Measurements from ENCODE around the gene ANP32B. TPM values are rescaled to one million over a fixed set of nuclear protein-coding genes. Genes with fewer than 3 reads are reported as not detected.

ANP32B gene
- polyA plus RNA-seq, 1 of the 3 experiments (the other 2 are of a cell fraction), result 28.4 TPM

DNA sequence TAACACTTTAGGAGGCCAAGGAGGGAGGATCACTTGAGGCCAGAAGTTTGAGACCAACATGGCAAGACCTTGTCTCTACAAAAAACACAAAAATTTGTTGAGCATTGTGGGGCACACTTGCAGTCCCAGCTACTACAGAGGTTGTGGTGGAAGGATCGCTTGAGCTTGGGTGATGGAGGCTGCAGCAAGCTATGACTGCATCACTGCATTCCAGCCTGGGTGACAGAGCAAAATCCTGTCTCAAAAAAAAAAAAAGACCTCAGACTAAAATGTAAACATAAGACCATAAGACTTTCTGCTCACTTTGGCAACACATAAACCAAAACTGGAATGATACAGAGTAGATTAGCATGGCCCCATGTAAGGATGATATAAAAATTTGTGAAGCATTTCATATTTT is 48.8 kb downstream of the ANP32B start:
- no peak for DNase-seq
- ChIA-PET CTCF (interaction anchor here (3.2 to 9.5 kb wide), 2 partner anchors 11 to 109 kb away, joined by 44 to 96 read pairs; partner anchors contain the start of gene TRMO), POLR2A (no interaction called here)
- H3K79me2 ChIP-seq (ENCODE audit: insufficient read depth), result no peaks in the 10 kb centered on the region
- no peaks in the 10 kb centered on the region for H3K36me3 ChIP-seq (replicated peaks in 1 of 2; ENCODE audit: control insufficient read depth in 1 of 2, insufficient read depth in 2 of 2, low read length in 1 of 2)
- no peak overlapping the region for H3K4me2 ChIP-seq
- peaks cover 7% of the 10 kb centered on the region for H3F3A ChIP-seq (replicated peaks; ENCODE audit: insufficient read depth)
- H3K9me3 ChIP-seq, result no peaks in the 10 kb centered on the region
- H2AFZ ChIP-seq (ENCODE audit: low read depth), result no peak overlapping the region
- no peak overlapping the region for H3K4me3 ChIP-seq (ENCODE audit: low read depth in 2 of 2, low read length in 1 of 2)
- TF ChIP-seq JUND (IDR thresholded peaks at IDR 0.05) (no peak), RAD21 (IDR thresholded peaks at IDR 0.05; ENCODE audit: low read length) (no peak), ELF1 (IDR thresholded peaks at IDR 0.05) (no peak), TCF12 (IDR thresholded peaks at IDR 0.05) (no peak), RFX5 (IDR thresholded peaks at IDR 0.05; ENCODE audit: low read length) (no peak), MEF2A (IDR thresholded peaks at IDR 0.05; ENCODE audit: borderline replicate concordance, low read depth) (no peak), ZBTB33 (IDR thresholded peaks at IDR 0.05; ENCODE audit: borderline replicate concordance, low read depth) (no peak), GATA2 (CRISPR knock-in tag; IDR thresholded peaks at IDR 0.05) (no peak), NFIC (IDR thresholded peaks at IDR 0.05; ENCODE audit: borderline replicate concordance) (no peak), FOSL2 (IDR thresholded peaks at IDR 0.05; ENCODE audit: borderline replicate concordance, low read depth) (no peak), EZH2phosphoT487 (IDR thresholded peaks at IDR 0.05; ENCODE audit: borderline replicate concordance, low read depth) (no peak), CHD2 (IDR thresholded peaks at IDR 0.05; ENCODE audit: low read length, partially characterized antibody) (no peak), POLR2AphosphoS5 (IDR thresholded peaks at IDR 0.05; ENCODE audit: low read depth, low read length) (no peak), USF2 (IDR thresholded peaks at IDR 0.05; ENCODE audit: borderline replicate concordance, low read depth, low read length) (no peak), TAF1 (IDR thresholded peaks at IDR 0.05; ENCODE audit: borderline replicate concordance, low read depth, low read length) (no peak)
- TF ChIP-seq, protein P1, sequence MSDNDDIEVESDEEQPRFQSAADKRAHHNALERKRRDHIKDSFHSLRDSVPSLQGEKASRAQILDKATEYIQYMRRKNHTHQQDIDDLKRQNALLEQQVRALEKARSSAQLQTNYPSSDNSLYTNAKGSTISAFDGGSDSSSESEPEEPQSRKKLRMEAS (IDR thresholded peaks at IDR 0.05; ENCODE audit: low read depth), result no peak
- TF ChIP-seq, protein P2, sequence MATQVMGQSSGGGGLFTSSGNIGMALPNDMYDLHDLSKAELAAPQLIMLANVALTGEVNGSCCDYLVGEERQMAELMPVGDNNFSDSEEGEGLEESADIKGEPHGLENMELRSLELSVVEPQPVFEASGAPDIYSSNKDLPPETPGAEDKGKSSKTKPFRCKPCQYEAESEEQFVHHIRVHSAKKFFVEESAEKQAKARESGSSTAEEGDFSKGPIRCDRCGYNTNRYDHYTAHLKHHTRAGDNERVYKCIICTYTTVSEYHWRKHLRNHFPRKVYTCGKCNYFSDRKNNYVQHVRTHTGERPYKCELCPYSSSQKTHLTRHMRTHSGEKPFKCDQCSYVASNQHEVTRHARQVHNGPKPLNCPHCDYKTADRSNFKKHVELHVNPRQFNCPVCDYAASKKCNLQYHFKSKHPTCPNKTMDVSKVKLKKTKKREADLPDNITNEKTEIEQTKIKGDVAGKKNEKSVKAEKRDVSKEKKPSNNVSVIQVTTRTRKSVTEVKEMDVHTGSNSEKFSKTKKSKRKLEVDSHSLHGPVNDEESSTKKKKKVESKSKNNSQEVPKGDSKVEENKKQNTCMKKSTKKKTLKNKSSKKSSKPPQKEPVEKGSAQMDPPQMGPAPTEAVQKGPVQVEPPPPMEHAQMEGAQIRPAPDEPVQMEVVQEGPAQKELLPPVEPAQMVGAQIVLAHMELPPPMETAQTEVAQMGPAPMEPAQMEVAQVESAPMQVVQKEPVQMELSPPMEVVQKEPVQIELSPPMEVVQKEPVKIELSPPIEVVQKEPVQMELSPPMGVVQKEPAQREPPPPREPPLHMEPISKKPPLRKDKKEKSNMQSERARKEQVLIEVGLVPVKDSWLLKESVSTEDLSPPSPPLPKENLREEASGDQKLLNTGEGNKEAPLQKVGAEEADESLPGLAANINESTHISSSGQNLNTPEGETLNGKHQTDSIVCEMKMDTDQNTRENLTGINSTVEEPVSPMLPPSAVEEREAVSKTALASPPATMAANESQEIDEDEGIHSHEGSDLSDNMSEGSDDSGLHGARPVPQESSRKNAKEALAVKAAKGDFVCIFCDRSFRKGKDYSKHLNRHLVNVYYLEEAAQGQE (IDR thresholded peaks at IDR 0.05; ENCODE audit: low read depth, low read length), result no peak
- WGBS (ENCODE audit: low lambda C conversion rate), result 93% methylated on average over 1 of the region's 1 CpG
- H3K27me3 ChIP-seq (ENCODE audit: insufficient read depth), result no peaks in the 10 kb centered on the region
- H3K4me1 ChIP-seq (ENCODE audit: control insufficient read depth in 1 of 2, insufficient read depth in 2 of 2, low read depth in 1 of 2, low read length in 1 of 2), result peaks cover 0 to 3% of the 10 kb centered on the region in 2 experiments; a peak in 1 of 4 replicates
- H4K20me1 ChIP-seq (ENCODE audit: insufficient read depth), result no peaks in the 10 kb centered on the region
- no peak overlapping the region for H3K9ac ChIP-seq
- H3K27ac ChIP-seq (ENCODE audit: low read depth in 2 of 2, low read length in 1 of 2), result no peak overlapping the region; a peak in 1 of 4 replicates
- no peaks in the 10 kb centered on the region for H3K9me2 ChIP-seq

All from SK-N-SH (cell line).